Liver (tissue), 9 donors: ENCODE results near the gene CUBN. TPM values are rescaled to one million over a fixed set of nuclear protein-coding genes. Genes with fewer than 3 reads are reported as not detected.

Experiments used
- DNase-seq: peaks from one replicate; pipeline ENCODE4 v3.0.0-alpha.2; 2017; ENCODE audit warnings: low spot score
- H3K27ac ChIP-seq, 2 donors: one replicate each; pipeline ENCODE4 v1.7.0; 2013; ENCODE audit warnings: inconsistent platforms in 2 of 2, low read length in 2 of 2, control low read depth in 1 of 2, low read depth in 1 of 2, mild to moderate bottlenecking in 1 of 2
- H3K27me3 ChIP-seq, 4 donors: one replicate each; pipeline versions ENCODE4 v1.6.1 to v1.7.0; 2013; ENCODE audit warnings: low read length in 3 of 4, inconsistent platforms in 1 of 4, mild to moderate bottlenecking in 1 of 4, moderate library complexity in 1 of 4; ENCODE audit not compliant: control insufficient read depth in 4 of 4, insufficient read depth in 4 of 4
- H3K36me3 ChIP-seq, 4 donors: one replicate each; pipeline versions ENCODE4 v1.6.1 to v1.7.0; 2013; ENCODE audit warnings: low read length in 3 of 4, mild to moderate bottlenecking in 3 of 4, low read depth in 1 of 4, moderate library complexity in 1 of 4; ENCODE audit not compliant: control insufficient read depth in 4 of 4, insufficient read depth in 3 of 4
- H3K4me1 ChIP-seq, 4 donors: one replicate each; pipeline versions ENCODE4 v1.6.1 to v1.7.0; 2013; ENCODE audit warnings: low read length in 3 of 4, mild to moderate bottlenecking in 3 of 4, moderate library complexity in 1 of 4; ENCODE audit not compliant: control insufficient read depth in 4 of 4, insufficient read depth in 4 of 4
- H3K4me3 ChIP-seq, 3 donors: one replicate each; pipeline versions ENCODE4 v1.6.1 to v1.7.0; 2013; ENCODE audit warnings: low read length in 3 of 3, control low read depth in 1 of 3, low read depth in 1 of 3, mild to moderate bottlenecking in 1 of 3
- H3K9ac ChIP-seq, 2 donors: one replicate each; pipeline ENCODE4 v1.7.0; 2013; ENCODE audit warnings: low read length in 2 of 2, mild to moderate bottlenecking in 2 of 2, moderate library complexity in 2 of 2, control low read depth in 1 of 2, low read depth in 1 of 2
- H3K9me3 ChIP-seq, 4 donors: one replicate each; pipeline versions ENCODE4 v1.6.1 to v1.7.0; 2013; ENCODE audit warnings: low read length in 3 of 4; ENCODE audit not compliant: control insufficient read depth in 4 of 4
- CTCF ChIP-seq: fragments of 150-350 bp; IDR thresholded peaks from 2 replicates; pipeline ENCODE4 v1.5.1; 2017; ENCODE audit warnings: improper control_type of control experiment, low read depth, low read length; ENCODE audit not compliant: missing input control
- FOXA1 ChIP-seq: IDR thresholded peaks from 2 replicates; pipeline ENCODE4 v1.6.1; 2016; ENCODE audit warnings: antibody characterized with exemption
- GABPA ChIP-seq, 2 donors: IDR thresholded peaks in 1 of 2; conservative IDR thresholded peaks in 1 of 2; 2 replicates each; pipeline ENCODE4 v1.6.1; 2016; ENCODE audit warnings: antibody characterized with exemption in 2 of 2, mild to moderate bottlenecking in 1 of 2, moderate library complexity in 1 of 2
- HNF4G ChIP-seq: IDR thresholded peaks from 2 replicates; pipeline ENCODE4 v1.6.1; 2016; ENCODE audit warnings: antibody characterized with exemption
- JUND ChIP-seq, 2 donors: IDR thresholded peaks; 2 replicates each; pipeline ENCODE4 v1.6.1; 2016; ENCODE audit warnings: antibody characterized with exemption in 2 of 2
- RAD21 ChIP-seq, 2 donors: IDR thresholded peaks; 2 replicates each; pipeline ENCODE4 v1.6.1; 2016; ENCODE audit warnings: antibody characterized with exemption in 2 of 2, mild to moderate bottlenecking in 2 of 2
- RXRA ChIP-seq, 2 donors: IDR thresholded peaks; 2 replicates each; pipeline ENCODE4 v1.6.1; 2017 to 2018; ENCODE audit warnings: antibody characterized with exemption in 2 of 2, mild to moderate bottlenecking in 1 of 2
- SP1 ChIP-seq: IDR thresholded peaks from 2 replicates; pipeline ENCODE4 v1.6.1; 2018; ENCODE audit warnings: antibody characterized with exemption, mild to moderate bottlenecking
- TAF1 ChIP-seq: conservative IDR thresholded peaks from 2 replicates; pipeline ENCODE4 v1.6.1; 2016; ENCODE audit warnings: antibody characterized with exemption, mild to moderate bottlenecking
- YY1 ChIP-seq: IDR thresholded peaks from 2 replicates; pipeline ENCODE4 v1.6.1; 2016; ENCODE audit warnings: antibody characterized with exemption, mild to moderate bottlenecking
- ZBTB33 ChIP-seq: IDR thresholded peaks from 2 replicates; pipeline ENCODE4 v1.6.1; 2016; ENCODE audit warnings: antibody characterized with exemption
- WGBS: extraction: QIAGEN DNeasy Blood & Tissue Kit; methylation state at CpG from one replicate; pipeline ENCODE4 v1.1.7; 2013; 5-methylcytosine and 5-hydroxymethylcytosine counted together
- polyA plus RNA-seq, 2 donors: library from polyadenylated mRNA; stranded (reverse) in 1 of 2; unstranded in 1 of 2; fragments of 200-250 nt in 1 of 2; fragments of >200 nt in 1 of 2; fragmentation: Nextera tagmentation in 1 of 2; extraction: Ambion mirVana in 1 of 2; gene quantifications; one replicate each; pipeline versions ENCODE4 v1.2.1 to v1.2.3, GENCODE V29; 2013 to 2015
- total RNA-seq, 2 donors: library from RNA; depleted of rRNA; stranded (reverse); fragments of >200 nt; gene quantifications; one replicate each; pipeline ENCODE4 v1.2.3, GENCODE V29; 2014
- TF ChIP-seq, protein P1 (sequence below): IDR thresholded peaks from 2 replicates; pipeline ENCODE4 v1.6.1; 2016; ENCODE audit warnings: antibody characterized with exemption
- TF ChIP-seq, protein P2 (sequence below): IDR thresholded peaks from 2 replicates; pipeline ENCODE4 v1.6.1; 2016; ENCODE audit warnings: antibody characterized with exemption, mild to moderate bottlenecking
- donor health status: healthy.
- donor health status: healthy.
- donor health status: healthy.
- donor health status: healthy.
- donor health status: healthy.

Gene CUBN
- total and polyA plus RNA-seq, 4 donors = 0.01 to 0.67 (median 0.30) TPM

- DNase-seq = no peak
- Histone ChIP-seq H3K27me3 (no peaks in the 10 kb centered on the region), H3K4me3 (no peak overlapping the region), H3K36me3 (no peaks in the 10 kb centered on the region), H3K4me1 (no peaks in the 10 kb centered on the region), H3K27ac (no peak overlapping the region), H3K9ac (no peak overlapping the region), H3K9me3 (no peaks in the 10 kb centered on the region)
- 84% methylated on average over 5 of the region's 5 CpGs for WGBS
- TF ChIP-seq ZBTB33 (no peak), RXRA (IDR thresholded peaks at IDR 0.05) (no peak), GABPA (IDR thresholded peaks at IDR 0.05 in 1 of 2, conservative IDR thresholded peaks at IDR 0.05 in 1 of 2) (no peak), RAD21 (IDR thresholded peaks at IDR 0.05) (no peak), YY1 (no peak), HNF4G (no peak), SP1 (no peak)
These were observed 273.5 kb downstream of the CUBN start for GRCh38 chr10:16856092-16856491.

DNA sequence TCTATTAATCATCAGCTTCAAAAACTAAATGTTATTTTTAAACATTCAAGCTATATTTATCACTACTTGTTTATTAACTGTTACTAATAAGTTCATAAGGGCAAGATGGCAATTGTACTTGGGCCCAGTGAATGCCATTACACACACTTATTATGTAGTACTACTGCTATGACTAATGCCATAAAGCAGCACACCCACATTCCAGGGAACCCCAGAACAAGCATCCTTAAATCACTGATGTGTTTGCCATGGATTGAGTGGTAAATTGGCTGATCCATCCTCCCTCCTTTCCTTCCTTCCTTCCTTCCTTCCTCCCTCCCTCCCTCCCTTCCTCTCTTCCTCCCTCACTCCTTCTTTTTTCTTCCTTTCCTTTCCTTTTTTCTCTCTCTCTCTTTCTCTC, 275.0 kb downstream of the CUBN start:
- no peak overlapping the region for H3K9ac ChIP-seq
- H3K27me3 ChIP-seq = no peaks in the 10 kb centered on the region
- H3K9me3 ChIP-seq = no peaks in the 10 kb centered on the region
- no peak overlapping the region for H3K4me3 ChIP-seq
- H3K27ac ChIP-seq = no peak overlapping the region
- H3K36me3 ChIP-seq = no peaks in the 10 kb centered on the region
- no peaks in the 10 kb centered on the region for H3K4me1 ChIP-seq
- TF ChIP-seq, protein P1, sequence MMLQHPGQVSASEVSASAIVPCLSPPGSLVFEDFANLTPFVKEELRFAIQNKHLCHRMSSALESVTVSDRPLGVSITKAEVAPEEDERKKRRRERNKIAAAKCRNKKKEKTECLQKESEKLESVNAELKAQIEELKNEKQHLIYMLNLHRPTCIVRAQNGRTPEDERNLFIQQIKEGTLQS = no peak
- TF ChIP-seq HNF4G (no peak), FOXA1 (no peak), RAD21 (IDR thresholded peaks at IDR 0.05) (no peak)
- DNase-seq = no peak

GRCh38 chr10:16853809-16854208, 275.8 kb downstream of the CUBN start:
- H3K27me3 ChIP-seq = no peaks in the 10 kb centered on the region
- WGBS = 92% methylated on average over 4 of the region's 4 CpGs

More at GRCh38 chr10:16853809-16854208, 275.8 kb downstream of the CUBN start:
- Histone ChIP-seq H3K27ac (no peak overlapping the region), H3K4me1 (no peaks in the 10 kb centered on the region), H3K9ac (no peak overlapping the region), H3K4me3 (no peak overlapping the region), H3K36me3 (no peaks in the 10 kb centered on the region), H3K9me3 (no peaks in the 10 kb centered on the region)
- DNase-seq = no peak
- TF ChIP-seq CTCF = no peak
- no peak for TF ChIP-seq YY1
- TF ChIP-seq SP1 = no peak
- no peak for TF ChIP-seq ZBTB33
- TF ChIP-seq, protein P2, sequence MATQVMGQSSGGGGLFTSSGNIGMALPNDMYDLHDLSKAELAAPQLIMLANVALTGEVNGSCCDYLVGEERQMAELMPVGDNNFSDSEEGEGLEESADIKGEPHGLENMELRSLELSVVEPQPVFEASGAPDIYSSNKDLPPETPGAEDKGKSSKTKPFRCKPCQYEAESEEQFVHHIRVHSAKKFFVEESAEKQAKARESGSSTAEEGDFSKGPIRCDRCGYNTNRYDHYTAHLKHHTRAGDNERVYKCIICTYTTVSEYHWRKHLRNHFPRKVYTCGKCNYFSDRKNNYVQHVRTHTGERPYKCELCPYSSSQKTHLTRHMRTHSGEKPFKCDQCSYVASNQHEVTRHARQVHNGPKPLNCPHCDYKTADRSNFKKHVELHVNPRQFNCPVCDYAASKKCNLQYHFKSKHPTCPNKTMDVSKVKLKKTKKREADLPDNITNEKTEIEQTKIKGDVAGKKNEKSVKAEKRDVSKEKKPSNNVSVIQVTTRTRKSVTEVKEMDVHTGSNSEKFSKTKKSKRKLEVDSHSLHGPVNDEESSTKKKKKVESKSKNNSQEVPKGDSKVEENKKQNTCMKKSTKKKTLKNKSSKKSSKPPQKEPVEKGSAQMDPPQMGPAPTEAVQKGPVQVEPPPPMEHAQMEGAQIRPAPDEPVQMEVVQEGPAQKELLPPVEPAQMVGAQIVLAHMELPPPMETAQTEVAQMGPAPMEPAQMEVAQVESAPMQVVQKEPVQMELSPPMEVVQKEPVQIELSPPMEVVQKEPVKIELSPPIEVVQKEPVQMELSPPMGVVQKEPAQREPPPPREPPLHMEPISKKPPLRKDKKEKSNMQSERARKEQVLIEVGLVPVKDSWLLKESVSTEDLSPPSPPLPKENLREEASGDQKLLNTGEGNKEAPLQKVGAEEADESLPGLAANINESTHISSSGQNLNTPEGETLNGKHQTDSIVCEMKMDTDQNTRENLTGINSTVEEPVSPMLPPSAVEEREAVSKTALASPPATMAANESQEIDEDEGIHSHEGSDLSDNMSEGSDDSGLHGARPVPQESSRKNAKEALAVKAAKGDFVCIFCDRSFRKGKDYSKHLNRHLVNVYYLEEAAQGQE = no peak
- no peak for TF ChIP-seq HNF4G
- TF ChIP-seq TAF1 = no peak
- TF ChIP-seq JUND (IDR thresholded peaks at IDR 0.05) = no peak
- no peak for TF ChIP-seq RAD21 (IDR thresholded peaks at IDR 0.05)
